K562 (cell line): Measurements from ENCODE around the gene TUT1. TPM values are rescaled to one million over a fixed set of nuclear protein-coding genes. Genes with fewer than 3 reads are reported as not detected.

Experiments
- CREB1 ChIP-seq, 2 experiments: sonication (generic) in 1 of 2; formaldehyde crosslinking in 1 of 2; IDR thresholded peaks; 2 replicates each; pipeline versions ENCODE4 v1.6.1 to v1.8.0; 2012 to 2022; ENCODE audit warnings: inconsistent platforms in 1 of 2, mild to moderate bottlenecking in 1 of 2, missing genetic modification reagents in 1 of 2, moderate library complexity in 1 of 2
- DEAF1 ChIP-seq: fragments of 450-650 bp; formaldehyde crosslinking; IDR thresholded peaks from 2 replicates; pipeline ENCODE4 v1.4.0; 2020; ENCODE audit warnings: mild to moderate bottlenecking, moderate library complexity
- E2F5 ChIP-seq: sonication (generic); formaldehyde crosslinking; IDR thresholded peaks from 2 replicates; pipeline ENCODE4 v1.8.0; 2022; ENCODE audit warnings: mild to moderate bottlenecking, missing genetic modification reagents
- FOXO4 ChIP-seq: fragments of 450-650 bp; formaldehyde crosslinking; IDR thresholded peaks from 2 replicates; pipeline ENCODE4 v1.4.0; 2020; ENCODE audit warnings: mild to moderate bottlenecking, moderate library complexity
- GTF2A2 ChIP-seq: IDR thresholded peaks from 2 replicates; pipeline ENCODE4 v1.6.1; 2016; ENCODE audit warnings: mild to moderate bottlenecking, missing genetic modification characterization, missing compliant biosample characterization
- HDAC8 ChIP-seq: fragments of 450-650 bp; IDR thresholded peaks from 2 replicates; pipeline ENCODE4 v1.6.1; 2016; ENCODE audit warnings: mild to moderate bottlenecking, missing genetic modification characterization, moderate library complexity, missing compliant biosample characterization
- HNRNPL ChIP-seq: fragments of 200-400 bp; formaldehyde crosslinking; IDR thresholded peaks from 2 replicates; pipeline ENCODE4 v1.6.1; 2017; ENCODE audit warnings: low read depth, mild to moderate bottlenecking, low read length
- L3MBTL2 ChIP-seq: fragments of 450-650 bp; IDR thresholded peaks from 2 replicates; pipeline ENCODE4 v1.6.1; 2016; ENCODE audit warnings: mild to moderate bottlenecking, moderate library complexity
- NR4A1 ChIP-seq, 2 experiments: fragments of 250-450 bp in 1 of 2; fragments of 450-650 bp in 1 of 2; sonication (Bioruptor Pico) in 1 of 2; IDR thresholded peaks; 2 replicates each; pipeline versions ENCODE4 v1.4.0 to v1.6.1; 2016 to 2020; ENCODE audit warnings: mild to moderate bottlenecking in 2 of 2, missing compliant biosample characterization in 1 of 2, missing genetic modification characterization in 1 of 2, moderate library complexity in 1 of 2
- ZFP91 ChIP-seq: sonication (generic); formaldehyde crosslinking; IDR thresholded peaks from 2 replicates; pipeline ENCODE4 v1.8.0; 2022; ENCODE audit warnings: mild to moderate bottlenecking, missing genetic modification reagents
- ZNF224 ChIP-seq: sonication (generic); formaldehyde crosslinking; IDR thresholded peaks from 2 replicates; pipeline ENCODE4 v1.8.0; 2022; ENCODE audit warnings: mild to moderate bottlenecking, missing genetic modification reagents
- ZNF707 ChIP-seq: fragments of 250-450 bp; sonication (Bioruptor Pico); conservative IDR thresholded peaks from 2 replicates; pipeline ENCODE4 v1.8.0; 2022; ENCODE audit warnings: inconsistent platforms, mild to moderate bottlenecking, moderate library complexity
- polyA plus RNA-seq, 8 experiments: library from polyadenylated mRNA; depleted of rRNA in 4 of 8; stranded (reverse) in 5 of 8; unstranded in 3 of 8; fragments of >200 nt; fragmentation: Nextera tagmentation in 2 of 8; fragmentation: Illumina TruSeq in 1 of 8; extraction: Ambion mirVana in 2 of 8; extraction: Trizol in 1 of 8; gene quantifications; 2 replicates each; pipeline versions ENCODE4 v1.2.1 to v1.2.3, GENCODE V29; 2011 to 2014; ENCODE audit warnings: inconsistent platforms in 1 of 8, missing spikeins in 1 of 8
- total RNA-seq, 7 experiments: library from RNA; depleted of rRNA in 6 of 7; stranded (reverse); fragments of >200 nt in 6 of 7; fragmentation: Illumina TruSeq in 2 of 7; extraction: Trizol in 2 of 7; gene quantifications; 2 replicates each; pipeline versions ENCODE4 v1.2.1 to v1.2.3, GENCODE V29; 2011 to 2021; ENCODE audit warnings: low replicate concordance in 1 of 7
- TF ChIP-seq, protein P1 (sequence below): IDR thresholded peaks from 3 replicates; pipeline ENCODE4 v1.6.1; 2011; ENCODE audit warnings: borderline replicate concordance, mild to moderate bottlenecking, moderate library complexity; ENCODE audit not compliant: insufficient read length; ENCODE audit errors: extremely low read depth
- TF ChIP-seq, protein P2 (sequence below): sonication (generic); formaldehyde crosslinking; IDR thresholded peaks from 2 replicates; pipeline ENCODE4 v1.8.0; 2022; ENCODE audit warnings: missing genetic modification reagents, mild to moderate bottlenecking, moderate library complexity, borderline replicate concordance

The TUT1 gene
- total and polyA plus RNA-seq, 9 of the 15 experiments (the other 6 are each of a cell fraction or from before 2014, with no cell fraction given) = 0.66 to 44.3 (median 15.7) TPM

DNA sequence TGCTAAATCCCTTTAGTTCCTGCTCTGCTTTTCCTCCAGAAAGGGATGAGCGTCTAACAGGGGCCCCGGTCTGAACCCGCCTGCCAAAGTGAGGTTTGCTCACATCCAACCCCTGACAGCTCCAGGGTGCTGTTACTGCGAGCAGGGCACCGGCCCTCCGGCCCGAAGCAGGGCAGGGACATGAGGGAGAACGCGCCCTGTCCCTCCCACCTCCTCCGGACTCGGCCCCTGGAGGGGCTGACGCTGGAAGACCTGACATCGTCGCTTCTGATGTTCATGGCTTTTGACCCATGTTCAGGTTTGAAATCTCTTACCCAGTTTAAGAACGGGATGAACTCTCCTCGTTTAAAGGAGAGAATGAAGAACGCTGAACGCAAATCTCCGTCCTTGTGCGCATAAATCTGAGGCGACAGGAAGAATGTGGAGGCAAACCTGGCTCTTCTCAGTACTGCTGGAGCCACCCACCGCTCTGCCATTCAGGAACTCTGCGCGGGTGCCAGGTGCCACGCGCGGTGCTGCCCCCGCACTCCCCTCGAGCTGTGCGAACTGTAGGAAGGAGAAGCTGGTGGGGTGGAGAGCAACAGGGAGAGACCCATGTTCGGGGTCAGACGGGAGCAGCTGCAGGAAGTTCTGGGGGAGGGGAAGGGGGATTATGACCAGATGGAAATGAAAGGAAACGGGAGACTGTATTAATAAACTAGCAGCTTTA is 16.8 kb downstream of the TUT1 start (continued):
- no peak for TF ChIP-seq DEAF1 (CRISPR knock-in tag)
- no peak for TF ChIP-seq E2F5
- TF ChIP-seq, protein P1, sequence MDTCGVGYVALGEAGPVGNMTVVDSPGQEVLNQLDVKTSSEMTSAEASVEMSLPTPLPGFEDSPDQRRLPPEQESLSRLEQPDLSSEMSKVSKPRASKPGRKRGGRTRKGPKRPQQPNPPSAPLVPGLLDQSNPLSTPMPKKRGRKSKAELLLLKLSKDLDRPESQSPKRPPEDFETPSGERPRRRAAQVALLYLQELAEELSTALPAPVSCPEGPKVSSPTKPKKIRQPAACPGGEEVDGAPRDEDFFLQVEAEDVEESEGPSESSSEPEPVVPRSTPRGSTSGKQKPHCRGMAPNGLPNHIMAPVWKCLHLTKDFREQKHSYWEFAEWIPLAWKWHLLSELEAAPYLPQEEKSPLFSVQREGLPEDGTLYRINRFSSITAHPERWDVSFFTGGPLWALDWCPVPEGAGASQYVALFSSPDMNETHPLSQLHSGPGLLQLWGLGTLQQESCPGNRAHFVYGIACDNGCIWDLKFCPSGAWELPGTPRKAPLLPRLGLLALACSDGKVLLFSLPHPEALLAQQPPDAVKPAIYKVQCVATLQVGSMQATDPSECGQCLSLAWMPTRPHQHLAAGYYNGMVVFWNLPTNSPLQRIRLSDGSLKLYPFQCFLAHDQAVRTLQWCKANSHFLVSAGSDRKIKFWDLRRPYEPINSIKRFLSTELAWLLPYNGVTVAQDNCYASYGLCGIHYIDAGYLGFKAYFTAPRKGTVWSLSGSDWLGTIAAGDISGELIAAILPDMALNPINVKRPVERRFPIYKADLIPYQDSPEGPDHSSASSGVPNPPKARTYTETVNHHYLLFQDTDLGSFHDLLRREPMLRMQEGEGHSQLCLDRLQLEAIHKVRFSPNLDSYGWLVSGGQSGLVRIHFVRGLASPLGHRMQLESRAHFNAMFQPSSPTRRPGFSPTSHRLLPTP = no peak
- TF ChIP-seq HDAC8 (tag) = no peak
- TF ChIP-seq, protein P2, sequence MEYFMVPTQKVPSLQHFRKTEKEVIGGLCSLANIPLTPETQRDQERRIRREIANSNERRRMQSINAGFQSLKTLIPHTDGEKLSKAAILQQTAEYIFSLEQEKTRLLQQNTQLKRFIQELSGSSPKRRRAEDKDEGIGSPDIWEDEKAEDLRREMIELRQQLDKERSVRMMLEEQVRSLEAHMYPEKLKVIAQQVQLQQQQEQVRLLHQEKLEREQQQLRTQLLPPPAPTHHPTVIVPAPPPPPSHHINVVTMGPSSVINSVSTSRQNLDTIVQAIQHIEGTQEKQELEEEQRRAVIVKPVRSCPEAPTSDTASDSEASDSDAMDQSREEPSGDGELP (CRISPR knock-in tag) = no peak
- no peak for TF ChIP-seq FOXO4
- no peak for TF ChIP-seq NR4A1 (CRISPR knock-in tag; IDR thresholded peaks at IDR 0.05)
- no peak for TF ChIP-seq NR4A1 (tag; IDR thresholded peaks at IDR 0.05)
- no peak for TF ChIP-seq GTF2A2 (tag)
- no peak for TF ChIP-seq L3MBTL2
- TF ChIP-seq HNRNPL = no peak
- TF ChIP-seq ZNF707 = no peak
- TF ChIP-seq CREB1 (IDR thresholded peaks at IDR 0.05) = no peak
- TF ChIP-seq CREB1 (CRISPR knock-in tag; IDR thresholded peaks at IDR 0.05) = no peak
- no peak for TF ChIP-seq ZNF224 (CRISPR knock-in tag)
- no peak for TF ChIP-seq ZFP91 (CRISPR knock-in tag)
